T-helper 2 cell (primary cell): ENCODE measurements around the gene CADM2.
A peak's percentile ranks its signal among the peaks of the same experiment; 100 is the strongest.
"Not testable (repeated sequence)": the region's sequence is repeated elsewhere in the genome, so short reads cannot be mapped to it uniquely, and the experiment has no call there.

ENCODE experiments used
- DNase-seq, 5 experiments: peaks; one replicate each; pipeline versions ENCODE4 v3.0.0 to v3.0.0-alpha.2; 2012 to 2022
- total RNA-seq, 2 donors: gene quantifications; one replicate each; lab custom pipeline; 2026; lab: John Stamatoyannopoulos, UW

The CADM2 gene
- 0 reads per million in 2 donors for total RNA-seq

- DNase-seq = peak; percentile 15 to 90 (median 40)
Measured at GRCh38 chr3:84958495-84959469, at the start of gene CADM2. Gene CADM2 (plus strand): TSS chr3:84958989.

- not testable (repeated sequence) for DNase-seq
Measured at GRCh38 chr3:84918592-84918991, 40.2 kb upstream of the CADM2 start.

- no peak for DNase-seq
Measured at GRCh38 chr3:84922682-84923081, 36.1 kb upstream of the CADM2 start.

- no peak for DNase-seq
Measured at GRCh38 chr3:84925571-84925970, 33.2 kb upstream of the CADM2 start.

- DNase-seq = no peak
Measured at GRCh38 chr3:84943379-84943778, 15.4 kb upstream of the CADM2 start.

GRCh38 chr3:84946240-84946639 lies 12.5 kb upstream of the CADM2 start:
- no peak for DNase-seq

- DNase-seq = no peak
Measured at GRCh38 chr3:84959470-84960271, 882 bp downstream of the CADM2 start.

GRCh38 chr3:84960581-84960980 lies 1.8 kb downstream of the CADM2 start:
- no peak for DNase-seq

- DNase-seq = no peak
Measured at GRCh38 chr3:84961011-84961410, 2.2 kb downstream of the CADM2 start.

- DNase-seq = no peak
Measured at GRCh38 chr3:84961521-84962255, 2.9 kb downstream of the CADM2 start.

- no peak for DNase-seq
Measured at GRCh38 chr3:84962415-84962814, 3.6 kb downstream of the CADM2 start.

- no peak for DNase-seq
Measured at GRCh38 chr3:84963137-84963536, 4.3 kb downstream of the CADM2 start.

GRCh38 chr3:84965141-84965540 lies 6.4 kb downstream of the CADM2 start:
- DNase-seq = no peak

- no peak for DNase-seq
Measured at GRCh38 chr3:84967767-84968581, 9.2 kb downstream of the CADM2 start.

GRCh38 chr3:84968701-84969235 lies 10.0 kb downstream of the CADM2 start:
- no peak for DNase-seq

- DNase-seq = no peak
Measured at GRCh38 chr3:84974347-84974746, 15.6 kb downstream of the CADM2 start.

- no peak for DNase-seq
Measured at GRCh38 chr3:84977021-84977420, 18.2 kb downstream of the CADM2 start.

- DNase-seq = no peak
Measured at GRCh38 chr3:84978843-84979242, 20.1 kb downstream of the CADM2 start.

GRCh38 chr3:84980011-84980410 lies 21.2 kb downstream of the CADM2 start:
- DNase-seq = no peak

GRCh38 chr3:84980456-84980855 lies 21.7 kb downstream of the CADM2 start:
- DNase-seq = no peak

- DNase-seq = no peak
Measured at GRCh38 chr3:84983490-84983889, 24.7 kb downstream of the CADM2 start.

- no peak for DNase-seq
Measured at GRCh38 chr3:84984429-84984828, 25.6 kb downstream of the CADM2 start.
